ENCODE measurements around the gene HENMT1.
"Not testable (repeated sequence)": the region's sequence is repeated elsewhere in the genome, so short reads cannot be mapped to it uniquely, and the experiment has no call there.

The HENMT1 gene
- total RNA-seq: 0.69 to 11.4 (median 6.8) reads per million in 17 experiments

- peak; percentile 79 to 92 (median 86) for DNase-seq
Observed at GRCh38 chr1:108661030-108661609, at the start of gene HENMT1. Gene HENMT1, minus strand, starts transcription at chr1:108661093. Its CDS starts 1,209 bp downstream, at chr1:108659884.

DNA sequence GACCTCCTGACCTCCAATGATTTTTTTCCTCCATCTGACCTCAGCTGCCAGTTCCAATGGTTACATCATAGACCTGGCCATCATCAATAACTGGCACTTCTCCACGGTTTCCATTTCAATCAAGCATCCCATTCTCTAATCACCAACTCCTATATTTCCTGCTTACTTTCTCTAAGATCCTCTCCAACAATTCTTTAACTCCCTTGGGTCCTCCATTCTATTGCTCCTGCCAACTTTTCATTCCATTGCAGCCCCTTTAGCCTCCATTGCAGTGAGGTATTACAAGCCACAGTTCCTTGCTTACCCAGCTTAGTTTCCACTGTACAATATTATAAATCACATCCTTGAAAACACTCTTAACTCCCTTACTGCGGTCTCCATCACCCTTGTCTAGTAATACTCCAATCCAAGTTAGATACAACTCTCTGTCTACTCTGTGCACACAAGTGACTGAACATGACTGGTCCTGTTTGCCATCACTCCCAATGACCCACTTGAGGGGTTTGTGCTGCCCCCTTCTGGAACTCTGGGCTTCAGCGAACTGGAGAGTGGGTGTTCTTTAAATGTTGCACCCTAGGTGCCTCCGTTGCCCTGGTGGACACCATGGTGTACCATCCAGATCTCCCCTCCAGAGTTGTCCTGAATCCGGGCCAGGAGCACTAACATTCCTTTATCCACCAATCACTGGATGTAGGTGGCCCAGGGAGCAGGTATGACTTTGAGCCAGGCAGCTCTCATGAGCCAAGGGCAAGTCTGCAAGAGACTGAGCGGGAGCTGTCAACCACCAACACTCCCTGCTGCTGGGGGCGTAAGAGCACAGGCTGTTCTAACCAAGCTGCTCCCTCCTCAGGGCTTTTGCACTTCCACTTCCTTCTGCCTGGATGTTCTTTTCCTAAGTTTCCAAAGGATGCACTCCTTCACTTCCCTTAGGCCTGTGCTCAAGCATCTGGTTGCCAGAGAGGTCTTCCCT is 48.1 kb upstream of the HENMT1 start:
- peak; percentile 25 to 49 (median 44) for DNase-seq

DNA sequence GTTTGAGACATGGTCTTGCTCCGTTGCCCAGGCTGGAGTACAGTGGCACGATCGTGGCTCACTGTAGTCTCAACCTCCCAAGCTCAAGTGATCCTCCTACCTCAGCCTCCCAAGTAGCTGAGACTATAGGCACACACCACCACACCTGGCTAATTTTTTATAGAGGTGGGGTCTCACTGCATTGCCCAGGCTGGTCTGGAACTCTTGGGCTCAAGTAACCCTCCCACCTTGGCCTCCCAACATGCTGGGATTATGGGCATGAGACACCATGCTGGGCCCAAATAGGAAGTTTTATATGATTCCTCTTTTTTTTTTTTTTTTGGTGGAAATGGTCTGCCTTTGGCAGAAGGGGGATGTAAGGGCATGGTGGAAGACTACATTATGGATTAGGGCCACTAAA is 45.8 kb upstream of the HENMT1 start:
- no peak for DNase-seq

DNA sequence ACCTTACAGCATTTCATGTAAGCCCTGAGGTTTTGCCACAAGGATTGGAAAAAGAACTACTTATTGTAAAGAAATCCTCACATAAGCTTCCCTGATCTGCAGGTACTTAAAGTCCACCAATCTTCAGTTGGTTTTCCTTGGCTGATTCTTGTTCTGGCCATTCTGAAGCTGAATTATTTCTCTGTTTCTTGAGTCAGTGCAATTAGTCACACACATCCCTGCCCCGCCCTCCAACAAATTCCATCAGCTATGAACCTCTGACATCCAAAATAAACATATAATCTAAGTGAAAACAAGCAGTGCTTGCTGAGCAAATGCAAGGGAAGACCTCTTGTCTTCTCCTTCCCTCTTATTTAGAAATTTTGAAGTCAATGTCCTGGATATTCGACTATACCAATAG is 43.6 kb upstream of the HENMT1 start:
- no peak for DNase-seq

DNA sequence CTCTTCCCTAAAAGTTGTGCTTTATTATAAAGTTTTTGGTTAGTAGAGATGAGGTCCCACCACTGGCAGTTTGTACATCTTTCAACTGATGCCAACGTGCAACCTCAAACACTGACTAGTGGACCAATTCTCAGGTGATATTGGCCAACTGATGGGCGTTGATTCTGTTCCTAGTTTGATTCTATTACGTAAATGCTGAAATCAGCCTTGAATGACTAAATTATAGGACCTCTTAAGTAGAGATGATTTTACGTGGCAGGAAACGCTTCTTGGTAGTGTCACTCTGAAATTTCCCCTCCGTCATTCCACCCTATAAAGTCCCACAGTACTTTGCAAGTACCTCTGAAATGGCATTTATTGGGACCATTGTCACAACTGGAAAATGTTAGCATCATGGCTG is 43.0 kb upstream of the HENMT1 start:
- no peak for DNase-seq

GRCh38 chr1:108702109-108702508 is 41.2 kb upstream of the HENMT1 start:
- not testable (repeated sequence) for DNase-seq

DNA sequence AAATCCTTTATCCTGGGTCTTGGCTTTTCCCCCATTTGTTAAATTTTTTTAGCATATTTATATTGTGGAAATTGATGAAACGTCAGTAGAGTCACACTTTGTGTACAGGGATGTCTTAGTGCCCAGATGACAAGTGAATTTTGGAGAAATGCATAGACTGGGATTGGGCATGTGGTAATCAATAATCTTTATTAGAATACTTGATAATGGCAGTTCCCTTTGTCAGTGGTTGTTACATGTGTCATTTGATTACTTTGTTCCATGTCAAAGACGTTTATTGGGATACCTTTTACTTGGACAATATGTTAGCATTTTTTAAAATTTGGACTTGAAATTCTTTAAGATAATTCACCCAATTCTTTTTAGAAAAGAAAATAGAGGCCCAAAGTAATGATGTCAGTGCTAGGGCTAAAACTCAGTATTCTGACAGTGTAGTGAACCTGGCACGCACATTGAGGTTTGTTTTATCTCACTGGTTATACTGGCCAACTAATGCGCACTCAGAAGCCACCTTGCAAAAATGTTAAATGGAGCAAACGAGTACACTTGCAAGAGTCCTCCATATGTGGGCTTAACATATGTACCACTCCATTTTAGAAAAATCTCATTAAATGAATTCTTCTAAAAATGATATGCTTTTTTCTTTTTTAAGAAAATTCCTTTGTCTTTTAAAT is 40.4 kb upstream of the HENMT1 start:
- DNase-seq: no peak

DNA sequence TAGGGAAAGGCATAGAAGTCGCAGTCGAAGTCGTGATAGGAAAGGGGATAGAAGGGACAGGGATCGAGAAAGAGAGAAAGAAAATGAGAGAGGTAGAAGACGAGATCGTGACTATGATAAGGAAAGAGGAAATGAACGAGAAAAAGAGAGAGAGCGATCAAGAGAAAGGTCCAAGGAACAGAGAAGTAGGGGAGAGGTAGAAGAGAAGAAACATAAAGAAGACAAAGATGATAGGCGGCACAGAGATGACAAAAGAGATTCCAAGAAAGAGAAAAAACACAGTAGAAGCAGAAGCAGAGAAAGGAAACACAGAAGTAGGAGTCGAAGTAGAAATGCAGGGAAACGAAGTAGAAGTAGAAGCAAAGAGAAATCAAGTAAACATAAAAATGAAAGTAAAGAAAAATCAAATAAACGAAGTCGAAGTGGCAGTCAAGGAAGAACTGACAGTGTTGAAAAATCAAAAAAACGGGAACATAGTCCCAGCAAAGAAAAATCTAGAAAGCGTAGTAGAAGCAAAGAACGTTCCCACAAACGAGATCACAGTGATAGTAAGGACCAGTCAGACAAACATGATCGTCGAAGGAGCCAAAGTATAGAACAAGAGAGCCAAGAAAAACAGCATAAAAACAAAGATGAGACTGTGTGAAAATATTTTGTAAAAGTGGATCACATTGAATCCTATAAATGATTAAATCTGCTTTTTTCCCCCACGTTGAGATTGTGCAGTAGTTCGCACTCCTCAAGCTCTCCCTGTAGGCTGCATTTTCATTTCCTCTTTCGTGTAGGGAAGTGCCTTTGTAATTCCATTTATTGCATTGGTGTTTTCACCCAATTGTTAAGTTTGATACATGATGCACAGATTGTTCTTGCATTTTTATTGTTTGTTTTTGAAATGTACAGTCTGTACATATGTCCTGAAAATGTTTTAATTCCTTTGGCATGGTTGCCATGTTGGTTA is 38.8 kb upstream of the HENMT1 start:
- DNase-seq: peak; percentile 46 to 82 (median 64)

- peak; percentile 49 to 64 (median 56) for DNase-seq
Observed at GRCh38 chr1:108695535-108695934, 34.6 kb upstream of the HENMT1 start.

- DNase-seq: peak; percentile 28 to 80 (median 41)
Observed at GRCh38 chr1:108692724-108693655, 32.1 kb upstream of the HENMT1 start.

DNA sequence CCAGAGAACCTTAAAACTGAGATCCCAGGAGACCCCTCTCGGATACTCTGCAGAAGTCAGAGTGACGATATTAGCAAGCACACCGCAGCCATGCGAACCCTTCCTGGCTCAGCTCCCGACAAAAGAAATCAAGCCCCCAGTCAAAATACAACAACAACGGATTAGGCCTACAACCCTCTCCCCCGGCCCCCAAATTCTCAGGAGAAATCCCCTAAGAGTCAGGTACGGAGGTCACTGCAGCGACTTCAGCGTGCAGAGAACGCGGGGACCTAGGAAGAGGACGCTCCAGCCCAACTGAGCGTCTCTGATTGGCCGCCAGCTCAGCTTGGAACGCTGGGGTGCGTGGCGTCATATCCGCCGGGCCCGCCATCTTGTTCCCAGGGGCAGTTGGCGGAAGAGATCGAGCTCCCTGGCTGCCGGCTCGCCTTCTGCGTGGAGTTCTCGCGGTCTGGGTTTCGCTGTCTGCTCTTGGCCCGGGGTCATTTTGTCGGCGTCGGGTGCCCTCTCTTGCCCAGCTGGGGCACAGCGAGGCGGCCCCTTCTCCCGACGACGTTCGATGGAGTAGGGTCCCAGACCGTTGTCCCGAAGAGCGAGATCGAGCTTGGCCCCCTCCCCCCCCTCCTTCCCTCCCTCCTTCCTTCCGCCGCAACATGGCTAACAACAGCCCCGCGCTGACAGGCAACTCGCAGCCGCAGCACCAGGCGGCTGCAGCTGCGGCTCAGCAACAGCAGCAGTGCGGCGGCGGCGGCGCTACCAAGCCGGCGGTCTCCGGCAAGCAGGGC is 31.2 kb upstream of the HENMT1 start, which contains the start of gene PRPF38B:
Gene PRPF38B, plus strand, starts transcription at position 369 of the 782 bp plus-strand sequence. Its CDS starts 282 bp downstream, at position 651.
- peak; percentile 93 to 96 (median 96) for DNase-seq

GRCh38 chr1:108691128-108691941 is 30.4 kb upstream of the HENMT1 start:
- DNase-seq: peak in 2 of 4 experiments; percentile 11 to 17

DNA sequence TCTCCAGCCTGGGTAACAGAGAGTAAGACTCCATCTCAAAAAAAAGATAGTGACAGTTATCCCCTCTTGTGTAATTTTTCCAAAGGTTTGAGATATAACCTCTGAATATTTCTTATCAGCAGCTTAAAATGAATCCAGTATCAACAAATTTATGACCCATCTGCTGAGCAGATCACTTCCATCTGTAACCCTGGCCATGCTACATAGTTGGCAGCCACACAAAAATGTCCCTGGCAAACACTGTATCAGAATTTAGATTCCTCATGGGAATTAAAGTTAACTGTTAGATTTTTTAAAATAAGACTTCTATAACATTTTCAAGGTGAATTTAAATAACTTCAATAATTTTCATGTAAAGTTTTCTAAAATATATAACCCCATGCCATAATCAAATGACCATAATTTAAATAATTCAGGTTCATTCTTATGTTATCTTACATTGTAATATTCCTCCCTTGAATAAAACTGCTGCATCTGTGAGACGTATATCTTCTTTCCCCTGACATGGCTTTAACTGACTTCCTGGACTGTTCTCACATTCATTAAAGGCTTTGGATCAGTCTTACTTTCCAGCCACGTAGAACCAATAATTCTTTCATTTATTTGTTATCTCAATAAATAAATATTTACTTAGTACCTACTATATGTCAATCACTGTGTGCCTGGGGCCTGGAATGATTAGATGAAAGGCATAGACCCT is 25.9 kb upstream of the HENMT1 start:
- DNase-seq: no peak

GRCh38 chr1:108685529-108685928 is 24.6 kb upstream of the HENMT1 start:
- no peak for DNase-seq

DNA sequence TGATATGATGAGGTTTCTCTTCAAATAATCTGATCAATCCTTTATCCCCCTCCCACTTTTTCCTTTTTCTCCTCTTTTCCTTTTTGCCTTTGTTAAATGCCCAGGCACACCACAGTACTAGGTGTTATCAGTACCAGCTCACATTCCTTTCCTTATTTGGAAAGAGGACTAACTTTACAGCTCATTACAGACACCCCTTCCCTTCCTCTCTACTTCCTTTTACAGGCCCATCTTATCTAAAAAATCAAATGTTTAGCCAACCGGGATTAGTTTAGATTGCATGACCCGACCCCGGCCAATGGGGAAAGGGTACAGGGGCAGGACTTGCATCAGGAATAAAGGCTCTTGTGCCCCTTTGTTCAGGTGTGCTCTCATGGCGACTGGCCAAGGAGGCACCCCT is 20.8 kb upstream of the HENMT1 start:
- not testable (repeated sequence) for DNase-seq

DNA sequence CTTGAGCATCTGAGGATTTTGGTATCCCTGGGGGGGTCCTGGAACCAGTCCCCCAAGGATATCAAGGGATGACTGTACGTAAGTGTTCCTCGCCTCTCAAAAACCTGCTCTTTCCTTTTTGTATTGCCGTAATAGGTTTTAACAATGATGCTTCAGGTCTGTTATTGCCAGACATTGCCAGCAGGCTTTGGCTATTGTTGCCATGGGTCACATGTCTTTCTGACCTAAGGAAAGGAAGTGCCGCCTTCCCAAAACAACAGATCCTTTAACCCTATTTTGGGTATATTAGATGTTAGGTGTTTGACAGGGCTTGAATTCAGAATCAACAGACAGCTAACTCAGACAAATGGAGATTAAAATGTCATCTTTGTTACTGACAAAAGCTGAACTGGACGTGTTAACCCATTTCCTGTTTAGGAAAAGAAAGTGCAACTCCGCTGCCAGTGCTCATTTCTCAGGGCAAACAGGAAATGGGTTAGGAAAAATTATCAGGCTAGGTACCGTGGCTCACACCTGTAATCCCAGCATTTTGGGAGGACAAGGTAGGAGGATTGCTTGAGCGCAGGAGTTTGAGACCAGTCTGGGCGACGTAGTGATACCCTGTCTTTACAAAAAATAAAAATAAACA is 18.8 kb upstream of the HENMT1 start:
- DNase-seq: peak in 3 of 4 experiments; percentile 15 to 28 (median 23)

DNA sequence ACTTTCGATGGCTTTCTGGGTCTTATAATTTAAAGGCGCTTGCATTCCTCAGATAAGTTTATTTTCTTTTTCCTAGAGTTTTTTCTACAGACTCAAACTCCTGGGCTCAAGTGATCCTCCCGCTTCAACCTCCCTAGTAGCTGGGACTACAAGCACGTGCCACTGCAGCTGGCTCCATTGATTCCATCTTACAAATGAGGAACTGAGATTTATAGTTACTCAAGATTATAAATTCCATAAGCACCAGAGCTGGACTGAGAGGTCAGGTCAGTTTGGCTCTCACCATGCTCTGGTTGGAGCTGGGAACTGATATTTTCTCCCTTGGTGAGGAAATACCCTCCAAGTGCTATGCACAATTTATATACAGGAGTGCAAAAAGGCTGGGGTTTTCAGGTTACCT is 17.8 kb upstream of the HENMT1 start:
- DNase-seq: peak; percentile 24 to 73 (median 64)

DNA sequence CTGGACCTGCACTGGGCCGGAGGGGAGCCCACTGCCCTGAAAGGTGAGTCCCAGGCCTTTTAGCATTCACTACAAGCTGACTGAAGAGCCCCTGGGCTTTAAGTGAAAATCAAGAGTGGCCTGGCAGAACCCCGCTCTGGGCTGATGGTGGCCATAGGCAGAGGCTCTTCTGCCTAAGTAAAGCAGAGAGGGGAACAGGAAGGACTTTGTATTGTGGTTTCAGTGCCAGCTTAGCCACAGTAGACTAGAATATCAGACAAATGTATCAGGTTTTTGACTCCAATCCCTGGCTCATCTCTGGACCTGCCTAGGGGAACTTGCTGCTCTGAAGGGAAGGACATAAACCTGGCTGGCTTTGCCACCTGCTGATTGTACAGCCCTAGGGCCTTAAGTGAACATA is 10.2 kb upstream of the HENMT1 start:
- DNase-seq: peak in 2 of 4 experiments; percentile 3 to 7

Measured in suppressor macrophage (primary cell).